H7 (cell line): ENCODE data around the gene NIFK. TPM values are rescaled to one million over a fixed set of nuclear protein-coding genes. Genes with fewer than 3 reads are reported as not detected.
A peak's percentile ranks its signal among the peaks of the same experiment; 100 is the strongest.
"Not testable (repeated sequence)": the region's sequence is repeated elsewhere in the genome, so short reads cannot be mapped to it uniquely, and the experiment has no call there.

Source experiments
- DNase-seq: peaks from one replicate; pipeline ENCODE4 v3.0.0; 2012
- H3K27me3 ChIP-seq: 2 replicates; pipeline ENCODE4 v1.6.0; 2011; ENCODE audit warnings: mild to moderate bottlenecking, low read length; ENCODE audit not compliant: control insufficient read depth, insufficient read depth
- H3K36me3 ChIP-seq: replicated peaks from 2 replicates; pipeline ENCODE4 v1.5.1; 2011; ENCODE audit warnings: low read length; ENCODE audit not compliant: control insufficient read depth, insufficient read depth
- H3K4me3 ChIP-seq: 2 replicates; pipeline ENCODE4 v1.5.1; 2011; ENCODE audit warnings: low read depth, mild to moderate bottlenecking, control low read depth, low read length, moderate library complexity; ENCODE audit not compliant: insufficient read depth
- total RNA-seq: library from RNA; depleted of rRNA; stranded (reverse); fragments of >200 nt; shearing (Covaris generic); gene quantifications from 2 replicates; pipeline ENCODE4 v1.2.3, GENCODE V29; 2014; rRNA removed

Gene NIFK
- total RNA-seq, 1 experiment from 2014 or later: 84.7 TPM

DNA sequence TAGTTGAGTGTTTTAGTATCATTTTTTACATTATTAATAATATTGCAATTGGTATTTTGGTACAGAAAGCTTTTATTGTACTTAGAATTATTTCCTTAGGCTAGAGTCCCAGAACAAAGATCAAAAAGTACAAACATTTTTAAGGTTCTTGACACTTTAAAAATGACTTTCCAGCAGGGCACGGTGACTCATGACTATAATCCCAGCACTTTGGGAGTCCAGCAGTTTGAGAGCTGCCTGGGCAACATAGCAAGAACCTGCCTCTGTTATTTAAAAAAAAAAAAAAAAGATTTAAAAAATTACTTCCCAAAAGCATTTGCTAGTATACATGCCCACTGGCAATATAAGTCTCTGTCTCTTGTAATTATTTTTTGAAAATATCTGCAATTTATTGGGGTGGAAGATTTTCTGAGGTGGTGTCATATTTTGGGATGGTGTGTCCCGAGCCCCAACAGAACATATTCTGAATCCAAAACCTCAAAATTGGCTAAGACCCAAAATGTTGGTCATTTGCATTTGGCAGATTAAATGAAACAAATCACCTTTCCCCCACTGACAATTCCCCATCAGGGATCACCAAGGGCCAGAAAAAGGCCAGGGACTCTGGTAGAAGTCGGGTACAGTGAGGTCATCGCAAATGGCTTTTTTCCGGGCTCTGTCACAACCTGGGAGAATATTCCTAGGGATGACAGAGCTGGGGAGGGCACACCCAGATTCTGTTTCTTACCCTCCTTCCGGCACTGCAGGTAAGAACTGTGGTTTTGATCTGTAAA lies 42.1 kb downstream of the NIFK start:
- Histone ChIP-seq H3K36me3 (no peaks in the 10 kb centered on the region), H3K27me3 (no peaks in the 10 kb centered on the region), H3K4me3 (no peak overlapping the region)
- no peak for DNase-seq

- not testable (repeated sequence) for DNase-seq, H3K36me3 ChIP-seq, H3K4me3 ChIP-seq, H3K27me3 ChIP-seq
These were observed 46.1 kb downstream of the NIFK start for GRCh38 chr2:121690572-121690971.

DNA sequence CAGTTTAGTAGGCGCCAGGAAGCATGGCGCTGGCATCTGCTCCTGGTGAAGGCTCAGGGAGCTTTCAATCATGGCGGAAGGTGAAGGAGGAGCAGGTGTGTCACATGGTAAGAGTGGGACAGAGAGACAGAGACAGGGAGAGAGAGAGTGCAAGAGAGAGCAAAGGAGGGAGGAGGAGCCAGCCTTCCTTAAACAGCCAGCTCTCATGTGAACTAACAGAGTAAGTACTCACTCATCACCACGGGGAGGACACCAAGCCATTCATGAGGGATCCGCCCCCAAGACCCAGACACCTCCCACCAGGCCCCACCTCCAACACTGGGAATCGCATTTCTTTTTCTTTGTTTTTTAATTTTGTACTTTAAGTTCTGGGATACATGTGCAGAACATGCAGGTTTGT lies 46.6 kb downstream of the NIFK start:
- DNase-seq: no peak
- H3K4me3 ChIP-seq: no peak overlapping the region

GRCh38 chr2:121689356-121689755 lies 47.3 kb downstream of the NIFK start:
- Histone ChIP-seq H3K4me3 (no peak overlapping the region), H3K27me3 (no peaks in the 10 kb centered on the region), H3K36me3 (no peaks in the 10 kb centered on the region)
- no peak for DNase-seq

More for the DNA sequence above, 46.6 kb downstream of the NIFK start:
- H3K36me3 ChIP-seq: no peaks in the 10 kb centered on the region
- H3K27me3 ChIP-seq: no peaks in the 10 kb centered on the region

DNA sequence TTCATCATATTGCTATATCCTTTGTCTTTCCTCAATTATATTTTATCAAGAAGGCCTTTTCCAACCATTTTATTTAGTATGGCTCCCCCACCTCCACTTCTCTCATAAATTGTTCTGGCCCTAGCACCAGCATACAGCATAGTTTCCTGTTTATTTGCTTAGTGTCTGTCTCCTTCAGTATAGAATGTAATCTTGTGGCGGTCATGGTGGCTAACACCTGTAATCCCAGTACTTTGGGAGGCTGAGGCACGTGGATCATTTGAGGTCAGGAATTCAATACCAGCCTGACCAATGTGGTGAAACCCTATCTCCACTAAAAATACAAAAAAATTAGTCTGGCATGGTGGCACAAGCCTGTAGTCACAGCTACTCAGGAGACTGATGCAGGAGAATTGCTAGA lies 47.9 kb downstream of the NIFK start:
- DNase-seq: no peak

DNA sequence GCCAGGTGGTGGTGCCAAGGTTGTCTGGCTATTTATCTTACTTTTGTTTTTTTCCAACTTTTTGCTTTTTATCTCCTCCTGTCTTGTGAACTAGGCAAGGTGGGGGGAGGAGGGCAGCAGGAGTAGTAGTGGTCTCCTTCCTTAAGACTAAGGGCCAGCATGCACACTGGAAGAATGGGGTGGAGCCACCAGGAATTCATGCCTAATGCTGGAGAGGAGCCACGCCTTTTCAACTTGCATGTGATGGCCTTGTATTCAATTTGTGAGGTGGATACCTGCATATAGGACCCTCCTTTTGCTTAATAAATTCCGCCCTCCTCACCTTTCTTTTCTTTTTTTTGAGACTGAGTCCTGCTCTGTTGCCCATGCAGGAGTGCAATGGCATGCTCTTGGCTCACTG lies 49.8 kb downstream of the NIFK start:
- DNase-seq: no peak
- Histone ChIP-seq H3K4me3 (no peak overlapping the region), H3K27me3 (no peaks in the 10 kb centered on the region), H3K36me3 (no peaks in the 10 kb centered on the region)

More for the DNA sequence above, 47.9 kb downstream of the NIFK start:
- Histone ChIP-seq H3K36me3 (no peaks in the 10 kb centered on the region), H3K4me3 (no peak overlapping the region), H3K27me3 (no peaks in the 10 kb centered on the region)

GRCh38 chr2:121686218-121686617 lies 50.5 kb downstream of the NIFK start:
- Histone ChIP-seq H3K27me3 (no peaks in the 10 kb centered on the region), H3K36me3 (no peaks in the 10 kb centered on the region), H3K4me3 (no peak overlapping the region)
- DNase-seq: no peak

DNA sequence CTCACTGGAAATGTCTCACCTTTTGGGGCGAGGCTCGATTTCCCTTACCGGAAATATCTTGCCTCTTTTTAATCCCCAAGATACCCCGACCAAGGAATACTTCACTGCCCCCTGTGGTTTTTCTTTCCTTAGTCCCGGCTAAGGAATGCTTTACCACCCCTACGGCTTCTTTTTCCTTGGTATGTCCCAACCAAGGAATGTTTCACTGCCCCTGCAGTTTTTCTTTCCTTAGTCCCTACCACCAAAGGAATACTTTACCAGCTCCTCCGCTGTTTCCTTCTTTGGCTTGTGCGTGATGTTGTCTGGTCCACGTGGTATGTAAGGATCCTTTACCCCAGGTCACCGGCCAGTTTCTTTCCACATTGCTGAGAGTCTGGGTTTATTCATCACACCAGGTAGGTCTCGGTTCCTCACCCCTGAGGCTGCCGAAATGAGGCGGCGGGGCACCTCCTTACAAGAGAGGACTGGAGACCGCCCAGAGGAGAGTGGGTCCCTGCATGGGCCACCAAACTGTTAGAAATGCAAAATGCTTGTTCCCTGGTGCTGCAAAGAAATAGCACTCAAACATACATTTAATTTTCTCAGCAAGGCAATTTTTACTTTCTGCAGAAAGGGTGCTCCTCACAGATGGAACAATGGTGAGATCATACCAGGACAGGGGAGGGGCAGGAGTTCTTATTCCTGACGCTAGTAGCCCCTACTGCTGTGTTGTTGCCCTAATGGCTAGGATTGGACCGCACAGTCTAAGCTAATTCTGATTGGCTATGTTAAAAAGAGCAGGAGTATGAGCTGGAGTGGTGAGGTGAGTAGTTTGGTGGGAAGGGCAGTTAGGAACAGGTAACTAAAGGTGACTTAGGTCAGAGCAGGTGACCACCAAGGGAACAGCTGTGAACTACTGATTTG lies 54.0 kb downstream of the NIFK start:
- Histone ChIP-seq H3K4me3 (peak overlapping the region; percentile 45; the same call in 1 of the 2 replicates), H3K36me3 (no peaks in the 10 kb centered on the region), H3K27me3 (no peaks in the 10 kb centered on the region)
- no peak for DNase-seq

DNA sequence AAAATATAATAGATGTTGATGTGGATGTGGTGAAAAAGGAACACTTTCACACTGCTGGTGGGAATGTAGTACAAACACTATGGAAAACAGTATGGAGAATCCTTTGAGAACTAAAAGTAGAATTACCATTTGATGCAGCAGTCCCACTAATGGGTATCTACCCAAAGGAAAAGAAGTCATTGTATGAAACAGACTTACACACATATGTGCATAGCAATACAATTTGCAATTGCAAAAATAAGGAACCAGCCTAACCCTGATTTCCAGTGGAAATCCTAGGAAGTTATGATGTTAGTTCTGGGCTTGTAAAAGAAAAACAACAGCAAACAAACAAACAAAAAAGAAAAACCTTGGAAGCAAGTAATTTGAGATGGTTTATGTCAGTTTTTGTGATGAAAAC lies 58.8 kb downstream of the NIFK start:
- H3K36me3 ChIP-seq: no peaks in the 10 kb centered on the region
- no peaks in the 10 kb centered on the region for H3K27me3 ChIP-seq
- DNase-seq: no peak
- H3K4me3 ChIP-seq: no peak overlapping the region

Other genes with a start within 250 kb of the NIFK start
- gene RNU4ATAC, start 206.0 kb downstream of the NIFK start, total RNA-seq: under 0.01 TPM in 1 of 2 replicates, not detected in the other
- 22.9 and 33.1 TPM in 2 replicates for gene CLASP1, start 87.4 kb downstream of the NIFK start, total RNA-seq
- 66.9 and 77.8 TPM in 2 replicates for gene TSN, start 18.8 kb upstream of the NIFK start, total RNA-seq